C4-2B (cell line): ENCODE results near the gene MAN1A1.

Experiments
- ZFX ChIP-seq: fragments of 450-650 bp; IDR thresholded peaks from 2 replicates; pipeline ENCODE4 v1.6.1; 2017
- TF ChIP-seq, protein P1 (sequence below): fragments of 450-650 bp; conservative IDR thresholded peaks from 2 replicates; pipeline ENCODE4 v1.5.1; 2017; ENCODE audit warnings: mild to moderate bottlenecking

DNA sequence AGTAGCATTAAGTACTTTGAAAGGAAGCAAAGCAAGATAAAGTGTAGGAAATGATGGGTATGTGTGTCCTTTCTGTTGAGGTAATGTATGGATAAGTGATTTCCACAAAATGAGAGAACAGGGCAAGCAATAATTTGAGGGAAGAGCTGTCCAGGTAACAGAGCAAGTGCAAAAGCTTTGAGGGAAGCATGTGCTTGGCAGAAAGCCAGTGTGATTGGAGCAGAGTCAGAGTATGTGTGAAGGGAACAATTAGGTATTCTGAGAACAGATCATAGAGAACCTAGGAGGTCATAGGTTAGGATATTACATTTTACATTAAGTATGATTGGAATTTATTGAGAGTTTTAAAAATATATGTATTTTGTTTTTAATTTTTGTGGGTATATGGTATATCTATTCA, 30.2 kb upstream of the MAN1A1 start:
- TF ChIP-seq, protein P1, sequence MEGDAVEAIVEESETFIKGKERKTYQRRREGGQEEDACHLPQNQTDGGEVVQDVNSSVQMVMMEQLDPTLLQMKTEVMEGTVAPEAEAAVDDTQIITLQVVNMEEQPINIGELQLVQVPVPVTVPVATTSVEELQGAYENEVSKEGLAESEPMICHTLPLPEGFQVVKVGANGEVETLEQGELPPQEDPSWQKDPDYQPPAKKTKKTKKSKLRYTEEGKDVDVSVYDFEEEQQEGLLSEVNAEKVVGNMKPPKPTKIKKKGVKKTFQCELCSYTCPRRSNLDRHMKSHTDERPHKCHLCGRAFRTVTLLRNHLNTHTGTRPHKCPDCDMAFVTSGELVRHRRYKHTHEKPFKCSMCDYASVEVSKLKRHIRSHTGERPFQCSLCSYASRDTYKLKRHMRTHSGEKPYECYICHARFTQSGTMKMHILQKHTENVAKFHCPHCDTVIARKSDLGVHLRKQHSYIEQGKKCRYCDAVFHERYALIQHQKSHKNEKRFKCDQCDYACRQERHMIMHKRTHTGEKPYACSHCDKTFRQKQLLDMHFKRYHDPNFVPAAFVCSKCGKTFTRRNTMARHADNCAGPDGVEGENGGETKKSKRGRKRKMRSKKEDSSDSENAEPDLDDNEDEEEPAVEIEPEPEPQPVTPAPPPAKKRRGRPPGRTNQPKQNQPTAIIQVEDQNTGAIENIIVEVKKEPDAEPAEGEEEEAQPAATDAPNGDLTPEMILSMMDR = no peak
- no peak for TF ChIP-seq ZFX
